Adipocyte (in vitro differentiated cells): ENCODE measurements around the gene RIT1.
A peak's percentile ranks its signal among the peaks of the same experiment; 100 is the strongest.

Experiments
- DNase-seq: peaks from one replicate; pipeline ENCODE4 v3.0.0-alpha.2; 2015; ENCODE audit warnings: low read depth
- H3K27me3 ChIP-seq: replicated peaks from 2 replicates; pipeline ENCODE4 v1.7.0; 2013; ENCODE audit warnings: mild to moderate bottlenecking, low read length, moderate library complexity; ENCODE audit not compliant: control insufficient read depth, insufficient read depth
- H3K36me3 ChIP-seq: 2 replicates; pipeline ENCODE4 v1.7.0; 2013; ENCODE audit warnings: low read length, mild to moderate bottlenecking, moderate library complexity; ENCODE audit not compliant: control insufficient read depth, insufficient read depth, severe bottlenecking
- H3K4me1 ChIP-seq: 2 replicates; pipeline ENCODE4 v1.7.0; 2013; ENCODE audit warnings: mild to moderate bottlenecking, low read length, moderate library complexity; ENCODE audit not compliant: control insufficient read depth, insufficient read depth
- H3K4me3 ChIP-seq: 2 replicates; pipeline ENCODE4 v1.7.0; 2013; ENCODE audit warnings: mild to moderate bottlenecking, low read length, moderate library complexity
- H3K9ac ChIP-seq: 2 replicates; pipeline ENCODE4 v1.7.0; 2013; ENCODE audit warnings: mild to moderate bottlenecking, low read length, moderate library complexity
- H3K9me3 ChIP-seq: 2 replicates; pipeline ENCODE4 v1.7.0; 2013; ENCODE audit warnings: mild to moderate bottlenecking, low read length, moderate library complexity; ENCODE audit not compliant: control insufficient read depth

Gene RIT1

DNA sequence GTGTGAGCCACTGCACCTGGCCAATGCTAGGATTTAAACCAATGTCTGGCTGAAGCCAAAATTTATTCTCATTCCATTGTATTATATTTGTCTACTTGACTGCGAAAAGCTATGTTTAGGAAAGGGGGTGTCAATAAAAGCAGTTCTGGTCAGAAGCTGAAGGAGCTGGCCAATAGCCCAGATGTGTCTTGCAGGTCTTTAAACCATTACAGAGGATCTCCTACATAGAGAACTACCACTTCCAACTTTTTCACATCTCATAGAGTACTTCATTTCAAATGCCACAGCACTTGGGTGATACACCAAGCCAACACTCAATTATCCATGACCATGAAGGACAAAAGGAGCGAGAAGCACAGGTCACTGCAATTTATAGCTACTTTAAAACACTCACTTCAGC is 49.3 kb downstream of the RIT1 start:
- H3K9ac ChIP-seq = no peak overlapping the region
- no peak overlapping the region for H3K4me3 ChIP-seq
- H3K36me3 ChIP-seq = no peaks in the 10 kb centered on the region
- no peak for DNase-seq
- H3K9me3 ChIP-seq = no peaks in the 10 kb centered on the region
- no peaks in the 10 kb centered on the region for H3K27me3 ChIP-seq
- peaks cover 11% of the 10 kb centered on the region for H3K4me1 ChIP-seq

DNA sequence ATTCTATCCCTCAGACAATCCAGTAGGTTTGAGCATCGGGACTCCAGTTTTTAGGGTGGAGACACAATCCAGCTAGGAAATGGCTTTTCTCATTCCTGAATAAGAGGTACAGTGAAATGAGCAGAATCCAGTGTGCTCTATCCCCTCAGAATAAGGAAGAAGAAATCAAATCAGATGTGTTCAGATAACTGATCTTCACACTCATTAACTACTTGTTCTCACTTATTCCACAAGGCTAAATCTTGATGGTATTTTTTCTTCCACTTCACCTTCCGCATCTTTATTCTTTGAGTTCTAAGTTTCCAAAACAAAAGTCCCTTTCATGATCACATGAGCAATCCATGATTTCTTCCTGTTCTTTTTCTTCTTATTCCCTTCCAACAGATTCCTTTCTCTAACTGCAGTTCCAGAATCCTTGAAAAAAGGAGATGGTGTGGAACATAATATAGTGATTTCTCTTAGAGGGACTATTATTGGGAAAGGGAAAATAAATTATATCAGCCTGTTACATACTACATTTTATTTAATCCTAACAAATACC is 50.1 kb downstream of the RIT1 start:
- H3K36me3 ChIP-seq = no peaks in the 10 kb centered on the region
- H3K4me3 ChIP-seq = peak overlapping the region; percentile 87
- H3K9ac ChIP-seq = peak overlapping the region; percentile 80
- no peaks in the 10 kb centered on the region for H3K27me3 ChIP-seq
- no peaks in the 10 kb centered on the region for H3K9me3 ChIP-seq
- no peak for DNase-seq
- H3K4me1 ChIP-seq = peaks cover 16% of the 10 kb centered on the region

- DNase-seq = peak; percentile 93
- Histone ChIP-seq H3K4me3 (peak overlapping the region; percentile 87), H3K9me3 (no peaks in the 10 kb centered on the region), H3K27me3 (no peaks in the 10 kb centered on the region), H3K9ac (peak overlapping the region; percentile 80), H3K36me3 (no peaks in the 10 kb centered on the region), H3K4me1 (peaks cover 19% of the 10 kb centered on the region)
Measured at GRCh38 chr1:155859881-155860871, 51.0 kb downstream of the RIT1 start.

DNA sequence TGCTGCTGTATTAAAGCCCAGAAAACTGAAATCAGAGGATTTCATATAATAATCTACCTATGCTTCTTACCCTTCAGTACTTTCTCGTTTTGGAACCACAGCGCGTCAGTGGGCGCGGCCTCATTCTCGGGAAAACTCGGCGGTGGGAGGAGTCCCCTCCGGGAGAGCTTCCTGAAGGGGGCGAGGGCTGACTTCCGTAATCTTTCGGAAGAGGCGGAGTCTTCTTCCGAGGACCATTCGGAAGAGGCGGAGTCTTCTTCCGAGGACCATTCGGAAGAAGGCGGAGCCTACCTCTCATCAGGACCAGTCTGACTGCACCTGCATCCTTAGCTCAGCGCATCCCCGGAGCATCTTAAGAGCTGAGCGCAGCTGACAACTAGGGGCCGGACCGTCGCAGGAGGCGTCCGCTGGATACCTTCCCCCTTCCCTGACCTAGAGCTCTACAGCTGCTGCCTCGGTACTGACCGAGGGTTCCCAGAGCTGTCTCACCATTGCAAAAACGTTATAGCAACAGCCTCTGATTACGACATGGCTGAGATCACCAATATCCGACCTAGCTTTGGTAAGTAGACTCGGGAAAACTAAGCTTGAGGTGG is 51.8 kb downstream of the RIT1 start, which contains the start of gene SYT11:
Gene SYT11, plus strand, starts transcription at position 334 of the 596 bp plus-strand sequence. Its CDS starts 195 bp downstream, at position 529.
- Histone ChIP-seq H3K9me3 (no peaks in the 10 kb centered on the region), H3K27me3 (no peaks in the 10 kb centered on the region), H3K36me3 (peaks cover 7% of the 10 kb centered on the region), H3K4me3 (peak within 1 kb of the TSS; percentile 87), H3K4me1 (peaks cover 19% of the 10 kb centered on the region), H3K9ac (peak within 1 kb of the TSS; percentile 88)
- peak; percentile 99 for DNase-seq

DNA sequence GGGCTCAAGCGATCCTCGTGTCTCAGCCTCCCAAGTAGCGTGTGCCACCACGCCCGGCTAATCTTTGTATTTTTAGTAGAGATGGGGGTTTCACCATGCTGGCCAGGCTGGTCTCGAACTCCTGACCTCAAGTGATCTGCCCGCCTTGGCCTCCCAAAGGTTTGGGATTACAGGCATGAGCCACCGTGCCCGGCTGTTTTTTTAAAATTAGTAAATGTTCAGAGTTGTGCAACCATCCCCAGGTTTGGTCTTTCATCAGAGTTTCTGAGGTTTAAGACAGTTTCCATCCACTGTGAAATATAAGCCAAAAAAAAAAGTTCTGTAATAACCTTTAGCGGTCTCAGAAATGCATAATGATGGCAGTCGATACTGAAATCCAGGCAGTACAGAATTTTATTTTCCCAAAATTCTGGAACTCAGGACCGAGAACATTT is 52.3 kb downstream of the RIT1 start:
- Histone ChIP-seq H3K4me3 (peak overlapping the region; percentile 87), H3K27me3 (no peaks in the 10 kb centered on the region), H3K36me3 (peaks cover 12% of the 10 kb centered on the region), H3K9me3 (no peaks in the 10 kb centered on the region), H3K4me1 (peaks cover 19% of the 10 kb centered on the region), H3K9ac (peak overlapping the region; percentile 88)
- peak; percentile 77 for DNase-seq

GRCh38 chr1:155856975-155857930 is 53.9 kb downstream of the RIT1 start, which contains the start of gene GON4L:
Gene GON4L, minus strand, starts transcription at chr1:155857214. Its CDS starts 3,434 bp downstream, at chr1:155853780.
- Histone ChIP-seq H3K9me3 (no peaks in the 10 kb centered on the region), H3K36me3 (peaks cover 26% of the 10 kb centered on the region), H3K27me3 (no peaks in the 10 kb centered on the region), H3K4me1 (peaks cover 19% of the 10 kb centered on the region), H3K4me3 (peak within 1 kb of the TSS; percentile 98), H3K9ac (peak within 1 kb of the TSS; percentile 97)
- DNase-seq = peak; percentile 98

GRCh38 chr1:155856257-155856974 is 54.7 kb downstream of the RIT1 start:
- no peak for DNase-seq
- Histone ChIP-seq H3K4me3 (peak overlapping the region; percentile 98), H3K36me3 (peaks cover 34% of the 10 kb centered on the region), H3K4me1 (peaks cover 19% of the 10 kb centered on the region), H3K9ac (peak overlapping the region; percentile 97), H3K27me3 (no peaks in the 10 kb centered on the region), H3K9me3 (no peaks in the 10 kb centered on the region)

- peaks cover 54% of the 10 kb centered on the region for H3K36me3 ChIP-seq
- no peaks in the 10 kb centered on the region for H3K4me1 ChIP-seq
- no peak overlapping the region for H3K4me3 ChIP-seq
- H3K9me3 ChIP-seq = no peaks in the 10 kb centered on the region
- H3K27me3 ChIP-seq = no peaks in the 10 kb centered on the region
- no peak overlapping the region for H3K9ac ChIP-seq
- no peak for DNase-seq
Measured at GRCh38 chr1:155850345-155850744, 60.8 kb downstream of the RIT1 start.

DNA sequence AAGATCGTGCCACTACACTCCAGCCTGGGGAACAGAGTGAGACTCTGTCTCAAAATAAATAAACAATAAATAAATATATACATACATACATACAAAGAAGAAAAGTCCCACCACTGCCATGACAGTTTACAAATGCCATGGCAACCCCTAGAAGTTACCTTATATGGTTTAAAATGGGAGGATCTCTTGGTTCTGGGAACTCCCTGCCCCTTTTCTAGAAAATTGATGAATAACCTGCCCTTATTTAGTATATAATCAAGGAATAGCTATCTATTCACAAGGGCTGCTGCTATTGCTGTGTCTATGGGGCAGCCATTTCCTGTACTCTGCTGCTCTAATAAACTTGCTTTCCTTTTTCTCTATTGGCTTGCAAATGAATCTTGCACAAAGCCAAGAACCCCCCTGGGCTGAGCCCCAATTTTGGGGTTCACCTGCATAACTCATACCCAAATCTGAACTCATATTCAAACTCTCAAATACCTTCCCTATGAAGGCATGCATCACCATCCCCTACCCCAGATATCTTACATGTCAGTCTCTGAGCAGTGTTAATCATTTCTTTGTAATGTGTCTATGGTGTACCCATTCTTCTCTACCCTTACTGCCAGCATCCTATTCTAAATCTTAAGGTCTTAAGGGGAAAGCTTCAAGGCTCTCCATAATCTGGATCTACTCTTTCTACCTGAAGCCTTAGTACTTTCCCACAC is 63.2 kb downstream of the RIT1 start:
- H3K36me3 ChIP-seq = peaks cover 44% of the 10 kb centered on the region
- DNase-seq = no peak
- no peaks in the 10 kb centered on the region for H3K9me3 ChIP-seq

More for the DNA sequence above, 63.2 kb downstream of the RIT1 start:
- Histone ChIP-seq H3K27me3 (no peaks in the 10 kb centered on the region), H3K4me1 (no peaks in the 10 kb centered on the region), H3K9ac (no peak overlapping the region), H3K4me3 (no peak overlapping the region)
